EL (cell line): ENCODE data around the gene TELO2.
"Not testable (repeated sequence)": the region's sequence is repeated elsewhere in the genome, so short reads cannot be mapped to it uniquely, and the experiment has no call there.

Experiments used
- DNase-seq: peaks from one replicate; pipeline ENCODE4 v3.0.0-alpha.2; 2016

The TELO2 gene

GRCh38 chr16:1478937-1479336 is 14.2 kb upstream of the TELO2 start:
- DNase-seq, result not testable (repeated sequence)

GRCh38 chr16:1481906-1482835 is 11.0 kb upstream of the TELO2 start:
- peak; percentile 18 for DNase-seq

GRCh38 chr16:1485847-1486496 is 7.2 kb upstream of the TELO2 start:
- no peak for DNase-seq

- DNase-seq, result no peak
These were observed 6.4 kb upstream of the TELO2 start for GRCh38 chr16:1486551-1487390.

GRCh38 chr16:1487395-1488053 is 5.6 kb upstream of the TELO2 start:
- no peak for DNase-seq

- DNase-seq, result no peak
These were observed 5.0 kb upstream of the TELO2 start for GRCh38 chr16:1488054-1488601.

- no peak for DNase-seq
These were observed 4.5 kb upstream of the TELO2 start, which contains the start of gene PTX4 for GRCh38 chr16:1488619-1489018. PTX4 (minus strand) TSS chr16:1488944; CDS start chr16:1488909, 35 bp downstream.

GRCh38 chr16:1489077-1489476 is 4.1 kb upstream of the TELO2 start:
- DNase-seq, result no peak

GRCh38 chr16:1491327-1491726 is 1.8 kb upstream of the TELO2 start:
- no peak for DNase-seq

GRCh38 chr16:1492082-1492922 is 858 bp upstream of the TELO2 start:
- DNase-seq, result no peak

GRCh38 chr16:1493746-1494094 is 560 bp downstream of the TELO2 start:
- DNase-seq, result peak; percentile 36

- DNase-seq, result peak; percentile 76
These were observed 1.0 kb downstream of the TELO2 start for GRCh38 chr16:1494129-1494640.

GRCh38 chr16:1494711-1495110 is 1.6 kb downstream of the TELO2 start:
- DNase-seq, result no peak

GRCh38 chr16:1495211-1495888 is 2.2 kb downstream of the TELO2 start:
- no peak for DNase-seq

- DNase-seq, result no peak
These were observed 2.7 kb downstream of the TELO2 start for GRCh38 chr16:1495889-1496262.

GRCh38 chr16:1496464-1496863 is 3.3 kb downstream of the TELO2 start:
- no peak for DNase-seq

GRCh38 chr16:1497014-1497598 is 3.9 kb downstream of the TELO2 start:
- DNase-seq, result no peak

GRCh38 chr16:1498899-1499676 is 5.9 kb downstream of the TELO2 start:
- DNase-seq, result no peak

- no peak for DNase-seq
These were observed 6.8 kb downstream of the TELO2 start for GRCh38 chr16:1499756-1500464.
